ENCODE results near the gene EFCAB11. TPM values are rescaled to one million over a fixed set of nuclear protein-coding genes. Genes with fewer than 3 reads are reported as not detected.

The EFCAB11 gene
- total and polyA plus RNA-seq, 9 donors = 1.9 to 14.8 (median 5.2) TPM

GRCh38 chr14:89926694-89927093 is 27.8 kb downstream of the EFCAB11 start:
- no peak overlapping the region for H3K27ac ChIP-seq
- WGBS, 3 donors = 8 to 16% (median 9%) methylated on average over 1 of the region's 1 CpG
- intact Hi-C loops (cut with DNase I) = no loop called here
- H3K27me3 ChIP-seq = no peaks in the 10 kb centered on the region
- H3K9me3 ChIP-seq = no peaks in the 10 kb centered on the region
- TF ChIP-seq POLR2A (IDR thresholded peaks at IDR 0.05) (no peak), CTCF (IDR thresholded peaks at IDR 0.05) (no peak), EP300 (IDR thresholded peaks at IDR 0.05) (no peak)
- H3K36me3 ChIP-seq = no peaks in the 10 kb centered on the region
- H3K4me3 ChIP-seq = no peak overlapping the region
- DNase-seq = no peak
- no peaks in the 10 kb centered on the region for H3K4me1 ChIP-seq (ENCODE audit: insufficient read depth)

- intact Hi-C loops (cut with DNase I) = no loop called here
- H3K27ac ChIP-seq = no peak overlapping the region
- no peaks in the 10 kb centered on the region for H3K4me1 ChIP-seq (ENCODE audit: insufficient read depth)
- no peak overlapping the region for H3K4me3 ChIP-seq
- TF ChIP-seq CTCF (IDR thresholded peaks at IDR 0.05) (no peak), EP300 (IDR thresholded peaks at IDR 0.05) (no peak), POLR2A (IDR thresholded peaks at IDR 0.05) (no peak)
- H3K27me3 ChIP-seq = no peaks in the 10 kb centered on the region
- 80 to 88% (median 84%) methylated on average over 4 of the region's 4 CpGs for WGBS, 3 donors
- no peak for DNase-seq
- no peaks in the 10 kb centered on the region for H3K36me3 ChIP-seq
- no peaks in the 10 kb centered on the region for H3K9me3 ChIP-seq
Observed at GRCh38 chr14:89924268-89924667, 30.3 kb downstream of the EFCAB11 start.

GRCh38 chr14:89922031-89922907 is 32.3 kb downstream of the EFCAB11 start:
- no peaks in the 10 kb centered on the region for H3K36me3 ChIP-seq
- H3K27ac ChIP-seq = no peak overlapping the region
- H3K9me3 ChIP-seq = no peaks in the 10 kb centered on the region
- no peak for DNase-seq
- 91 to 94% (median 93%) methylated on average over 6 of the region's 6 CpGs for WGBS, 3 donors
- H3K4me1 ChIP-seq (ENCODE audit: insufficient read depth) = no peaks in the 10 kb centered on the region
- no peak overlapping the region for H3K4me3 ChIP-seq
- TF ChIP-seq POLR2A (IDR thresholded peaks at IDR 0.05) (no peak), CTCF (IDR thresholded peaks at IDR 0.05) (no peak)
- H3K27me3 ChIP-seq = no peaks in the 10 kb centered on the region
- intact Hi-C loops (cut with DNase I) = no loop called here

GRCh38 chr14:89921346-89921745 is 33.2 kb downstream of the EFCAB11 start:
- Histone ChIP-seq H3K27ac (no peak overlapping the region), H3K36me3 (no peaks in the 10 kb centered on the region), H3K27me3 (no peaks in the 10 kb centered on the region), H3K9me3 (no peaks in the 10 kb centered on the region), H3K4me1 (ENCODE audit: insufficient read depth) (no peaks in the 10 kb centered on the region), H3K4me3 (no peak overlapping the region)
- DNase-seq = no peak
- intact Hi-C loops (cut with DNase I) = no loop called here
- 83 to 92% (median 86%) methylated on average over 3 of the region's 3 CpGs for WGBS, 3 donors
- TF ChIP-seq CTCF (IDR thresholded peaks at IDR 0.05) (no peak), EP300 (IDR thresholded peaks at IDR 0.05) (no peak), POLR2A (IDR thresholded peaks at IDR 0.05) (no peak)

Measured in ovary (tissue), 9 donors.